Esophagus squamous epithelium (tissue), 5 donors: ENCODE data around the gene CDC123. TPM values are rescaled to one million over a fixed set of nuclear protein-coding genes. Genes with fewer than 3 reads are reported as not detected.
"Not testable (repeated sequence)": the region's sequence is repeated elsewhere in the genome, so short reads cannot be mapped to it uniquely, and the experiment has no call there.

ENCODE experiments used
- DNase-seq: peaks from one replicate; lab custom pipeline; 2025; lab: John Stamatoyannopoulos, UW
- H3K27ac ChIP-seq, 4 donors: fragments of 200-600 bp; sonication (generic); one replicate each; pipeline ENCODE4 v1.5.1; 2016 to 2019; ENCODE audit warnings: mild to moderate bottlenecking in 1 of 4
- H3K27me3 ChIP-seq, 4 donors: fragments of 200-600 bp; sonication (generic); 1 replicate in 3 of 4; 2 replicates in 1 of 4; pipeline versions ENCODE4 v1.5.1 to v1.6.0; 2017 to 2021; ENCODE audit warnings: antibody characterized with exemption in 1 of 4
- H3K36me3 ChIP-seq, 3 donors: fragments of 200-600 bp; sonication (generic); one replicate each; pipeline ENCODE4 v1.5.1; 2016 to 2019
- H3K4me1 ChIP-seq, 3 donors: fragments of 200-600 bp; sonication (generic); one replicate each; pipeline ENCODE4 v1.5.1; 2017 to 2019
- H3K4me3 ChIP-seq, 4 donors: fragments of 200-600 bp; sonication (generic); 1 replicate in 3 of 4; 2 replicates in 1 of 4; pipeline ENCODE4 v1.5.1; 2016 to 2019; ENCODE audit warnings: mild to moderate bottlenecking in 2 of 4, moderate library complexity in 1 of 4
- H3K9me3 ChIP-seq, 3 donors: fragments of 200-600 bp; sonication (generic); one replicate each; pipeline ENCODE4 v1.5.1; 2016 to 2019
- POLR2A ChIP-seq, 4 donors: fragments of 450-650 bp; IDR thresholded peaks; one replicate each; pipeline ENCODE4 v1.6.1; 2017; ENCODE audit warnings: antibody characterized with exemption in 4 of 4, mild to moderate bottlenecking in 4 of 4, moderate library complexity in 3 of 4
- WGBS, 2 donors: methylation state at CpG; one replicate each; pipeline ENCODE4 v1.1.5; 2018; 5-methylcytosine and 5-hydroxymethylcytosine counted together
- intact Hi-C: fragments of 100-400 bp; cut with DNase I; formaldehyde crosslinking; loops from one replicate; pipeline ENCODE4 v1.15.0; 2022
- total RNA-seq, 4 donors: library from RNA; depleted of rRNA; stranded (reverse); fragments of >200 nt; gene quantifications; one replicate each; pipeline ENCODE4 v1.1.0, GENCODE V29; 2016
- TF ChIP-seq, protein P1 (sequence below), 6 experiments: fragments of 450-650 bp in 4 of 6; fragments of 200-600 bp in 2 of 6; sonication (generic) in 2 of 6; IDR thresholded peaks; one replicate each; pipeline ENCODE4 v1.5.1; 2016 to 2019; ENCODE audit warnings: antibody characterized with exemption in 6 of 6, mild to moderate bottlenecking in 4 of 6, moderate library complexity in 4 of 6
- donor health status: DM: yes; HTN: yes; CAD: no.

The CDC123 gene
- total RNA-seq, 4 donors from 2014 or later: 37.4 to 84.8 (median 80.3) TPM

GRCh38 chr10:12264204-12264940, 68.4 kb downstream of the CDC123 start:
- peak overlapping the region; percentile 13 to 64 (median 40) for H3K4me3 ChIP-seq
- WGBS, 2 donors: 17 to 18% methylated on average over 12 to 16 of the region's 31 CpGs

GRCh38 chr10:12269056-12269455, 73.1 kb downstream of the CDC123 start:
- intact Hi-C loops: no loop called here
- H3K27ac ChIP-seq: no peak overlapping the region
- WGBS, 2 donors: 76 to 80% methylated on average over 2 of the region's 2 CpGs

More at GRCh38 chr10:12264204-12264940, 68.4 kb downstream of the CDC123 start:
- peak; percentile 32 for DNase-seq
- intact Hi-C loops: loop anchor here (5.0 kb wide), 2 partner anchors 398 to 443 kb away; no protein-coding TSS in a partner anchor
- H3K9me3 ChIP-seq: no peaks in the 10 kb centered on the region
- H3K36me3 ChIP-seq: no peaks in the 10 kb centered on the region
- peak overlapping the region; percentile 37 to 77 (median 64) for H3K27ac ChIP-seq
- no peaks in the 10 kb centered on the region for H3K27me3 ChIP-seq
- TF ChIP-seq, protein P1, sequence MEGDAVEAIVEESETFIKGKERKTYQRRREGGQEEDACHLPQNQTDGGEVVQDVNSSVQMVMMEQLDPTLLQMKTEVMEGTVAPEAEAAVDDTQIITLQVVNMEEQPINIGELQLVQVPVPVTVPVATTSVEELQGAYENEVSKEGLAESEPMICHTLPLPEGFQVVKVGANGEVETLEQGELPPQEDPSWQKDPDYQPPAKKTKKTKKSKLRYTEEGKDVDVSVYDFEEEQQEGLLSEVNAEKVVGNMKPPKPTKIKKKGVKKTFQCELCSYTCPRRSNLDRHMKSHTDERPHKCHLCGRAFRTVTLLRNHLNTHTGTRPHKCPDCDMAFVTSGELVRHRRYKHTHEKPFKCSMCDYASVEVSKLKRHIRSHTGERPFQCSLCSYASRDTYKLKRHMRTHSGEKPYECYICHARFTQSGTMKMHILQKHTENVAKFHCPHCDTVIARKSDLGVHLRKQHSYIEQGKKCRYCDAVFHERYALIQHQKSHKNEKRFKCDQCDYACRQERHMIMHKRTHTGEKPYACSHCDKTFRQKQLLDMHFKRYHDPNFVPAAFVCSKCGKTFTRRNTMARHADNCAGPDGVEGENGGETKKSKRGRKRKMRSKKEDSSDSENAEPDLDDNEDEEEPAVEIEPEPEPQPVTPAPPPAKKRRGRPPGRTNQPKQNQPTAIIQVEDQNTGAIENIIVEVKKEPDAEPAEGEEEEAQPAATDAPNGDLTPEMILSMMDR (IDR thresholded peaks at IDR 0.05): peak; percentile 64 to 91 (median 84)
- TF ChIP-seq POLR2A (IDR thresholded peaks at IDR 0.05): no peak
- H3K4me1 ChIP-seq: peaks cover 3 to 25% (median 10%) of the 10 kb centered on the region in 3 donors

DNA sequence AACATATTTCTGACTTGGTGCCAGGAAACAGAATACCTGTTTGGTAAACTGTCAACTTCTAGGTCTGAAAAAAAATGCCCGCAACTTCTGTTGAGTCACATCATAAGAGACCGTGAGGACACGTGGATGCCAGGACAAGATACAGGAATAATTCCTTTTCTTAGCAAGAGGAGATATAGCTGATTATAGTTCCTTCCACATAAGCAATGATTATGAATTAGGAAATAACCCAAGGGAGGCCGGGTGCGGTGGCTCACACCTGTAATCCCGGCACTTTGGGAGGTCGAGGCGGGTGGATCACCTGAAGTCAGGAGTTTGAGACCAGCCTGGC, 75.2 kb downstream of the CDC123 start:
- Histone ChIP-seq H3K27ac (peak overlapping the region; percentile 49 to 81 (median 67)), H3K4me3 (peak overlapping the region in 1 of 4 donors; percentile 23), H3K27me3 (no peaks in the 10 kb centered on the region), H3K36me3 (no peaks in the 10 kb centered on the region), H3K4me1 (peaks cover 5 to 24% (median 10%) of the 10 kb centered on the region in 3 donors), H3K9me3 (no peaks in the 10 kb centered on the region)
- DNase-seq: no peak
- TF ChIP-seq POLR2A (IDR thresholded peaks at IDR 0.05): no peak
- TF ChIP-seq, protein P1 (IDR thresholded peaks at IDR 0.05): no peak
- intact Hi-C loops: loop anchor here (10.0 kb wide), 3 partner anchors 54 to 1424 kb away; no protein-coding TSS in a partner anchor
- WGBS, 2 donors: 48 to 62% methylated on average over 8 of the region's 8 CpGs

More at GRCh38 chr10:12269056-12269455, 73.1 kb downstream of the CDC123 start:
- H3K27me3 ChIP-seq: no peaks in the 10 kb centered on the region
- H3K9me3 ChIP-seq: no peaks in the 10 kb centered on the region
- H3K4me1 ChIP-seq: peaks cover 8 to 43% (median 19%) of the 10 kb centered on the region in 3 donors
- no peak for DNase-seq
- TF ChIP-seq, protein P1 (IDR thresholded peaks at IDR 0.05): no peak
- no peak for TF ChIP-seq POLR2A (IDR thresholded peaks at IDR 0.05)
- H3K36me3 ChIP-seq: no peaks in the 10 kb centered on the region
- H3K4me3 ChIP-seq: no peak overlapping the region

DNA sequence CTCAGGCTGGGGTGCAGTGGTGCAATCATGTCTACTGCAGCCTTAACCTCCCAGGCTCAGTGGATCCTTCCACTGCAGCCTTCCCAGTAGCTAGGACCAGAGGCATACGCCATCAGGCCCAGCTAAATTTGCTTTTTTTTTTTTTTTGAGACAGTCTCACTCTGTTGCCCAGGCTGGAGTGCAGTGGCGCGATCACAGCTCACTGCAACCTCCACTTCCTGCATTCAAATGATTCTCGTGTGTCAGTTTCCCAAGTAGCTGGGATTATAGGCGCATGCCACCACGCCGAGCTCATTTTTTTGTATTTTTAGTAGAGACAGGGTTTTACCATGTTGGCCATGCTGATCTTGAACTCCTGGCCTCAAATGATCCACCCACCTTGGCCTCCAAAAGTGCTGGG, 81.9 kb downstream of the CDC123 start:
- not testable (repeated sequence) for H3K27me3 ChIP-seq, H3K9me3 ChIP-seq, H3K36me3 ChIP-seq, DNase-seq, H3K27ac ChIP-seq, H3K4me1 ChIP-seq, H3K4me3 ChIP-seq
- intact Hi-C loops: loop anchor here (10.0 kb wide), 3 partner anchors 47 to 1417 kb away; no protein-coding TSS in a partner anchor
- 70 to 81% methylated on average over 3 to 7 of the region's 7 CpGs for WGBS, 2 donors

- WGBS, 2 donors: 79 to 80% methylated on average over 11 of the region's 11 CpGs
- Histone ChIP-seq H3K4me3 (no peak overlapping the region), H3K4me1 (no peaks in the 10 kb centered on the region), H3K36me3 (no peaks in the 10 kb centered on the region), H3K27me3 (no peaks in the 10 kb centered on the region), H3K9me3 (no peaks in the 10 kb centered on the region), H3K27ac (no peak overlapping the region)
- intact Hi-C loops: loop anchor here (10.0 kb wide), 3 partner anchors 46 to 1416 kb away; no protein-coding TSS in a partner anchor
- no peak for DNase-seq
- TF ChIP-seq POLR2A (IDR thresholded peaks at IDR 0.05): no peak
- TF ChIP-seq, protein P1 (IDR thresholded peaks at IDR 0.05): no peak
Observed at GRCh38 chr10:12279281-12279680, 83.3 kb downstream of the CDC123 start.
